GM18499 (cell line): ENCODE measurements around the gene DAPK2.
A peak's percentile ranks its signal among the peaks of the same experiment; 100 is the strongest.
"Not testable (repeated sequence)": the region's sequence is repeated elsewhere in the genome, so short reads cannot be mapped to it uniquely, and the experiment has no call there.

Source experiments
- ATAC-seq: cut with Tn5 transposase; IDR thresholded peaks from one replicate; pipeline ENCODE4 v1.9.1; 2021; ENCODE audit warnings: moderate number of reproducible peaks; ENCODE audit not compliant: insufficient read depth, unreplicated experiment

DAPK2 gene

GRCh38 chr15:64046421-64047153 is at the start of gene DAPK2:
DAPK2 (minus strand) TSS chr15:64046485; CDS start chr15:64040261, 6,224 bp downstream.
- no peak for ATAC-seq

GRCh38 chr15:64095431-64095794 is 49.1 kb upstream of the DAPK2 start:
- no peak for ATAC-seq

GRCh38 chr15:64093627-64094417 is 47.5 kb upstream of the DAPK2 start, which contains the start of gene CIAO2A:
CIAO2A (minus strand) TSS chr15:64093838; CDS start chr15:64093768, 70 bp downstream.
- ATAC-seq = peak; percentile 38

GRCh38 chr15:64092864-64093626 is 46.8 kb upstream of the DAPK2 start:
- no peak for ATAC-seq

- ATAC-seq = no peak
These were observed 46.0 kb upstream of the DAPK2 start for GRCh38 chr15:64092075-64092820.

- no peak for ATAC-seq
These were observed 44.2 kb upstream of the DAPK2 start for GRCh38 chr15:64090527-64090926.

- ATAC-seq = no peak
These were observed 43.4 kb upstream of the DAPK2 start for GRCh38 chr15:64089543-64090280.

- no peak for ATAC-seq
These were observed 36.5 kb upstream of the DAPK2 start for GRCh38 chr15:64082757-64083156.

- ATAC-seq = not testable (repeated sequence)
These were observed 27.2 kb upstream of the DAPK2 start for GRCh38 chr15:64073496-64073895.

- ATAC-seq = no peak
These were observed 26.5 kb upstream of the DAPK2 start for GRCh38 chr15:64072812-64073211.

GRCh38 chr15:64071931-64072765 is 25.9 kb upstream of the DAPK2 start:
- no peak for ATAC-seq

- no peak for ATAC-seq
These were observed 24.9 kb upstream of the DAPK2 start for GRCh38 chr15:64070965-64071851.

GRCh38 chr15:64070106-64070505 is 23.8 kb upstream of the DAPK2 start:
- ATAC-seq = no peak

GRCh38 chr15:64068133-64068532 is 21.8 kb upstream of the DAPK2 start:
- ATAC-seq = no peak

- no peak for ATAC-seq
These were observed 21.3 kb upstream of the DAPK2 start for GRCh38 chr15:64067564-64068030.

- ATAC-seq = no peak
These were observed 20.2 kb upstream of the DAPK2 start for GRCh38 chr15:64066451-64066850.

- ATAC-seq = no peak
These were observed 14.4 kb upstream of the DAPK2 start for GRCh38 chr15:64060716-64061115.
